DMS79 (cell line): ENCODE results near the gene GORASP1.

Source experiments
- DNase-seq: peaks from one replicate; lab custom pipeline; 2025; lab: John Stamatoyannopoulos, UW

Gene GORASP1

GRCh38 chr3:39107388-39108199 lies at the start of gene GORASP1, which contains the start of gene TTC21A:
GORASP1 (minus strand) TSS chr3:39107627; CDS start chr3:39107541, 86 bp downstream.
TTC21A (plus strand) TSS chr3:39107680; CDS start chr3:39107838, 158 bp downstream.
- DNase-seq = peak; percentile 39

- DNase-seq = no peak
These were observed 49.0 kb upstream of the GORASP1 start for GRCh38 chr3:39156421-39156820.

- no peak for DNase-seq
These were observed 47.0 kb upstream of the GORASP1 start for GRCh38 chr3:39154280-39155021.

- DNase-seq = no peak
These were observed 46.5 kb upstream of the GORASP1 start for GRCh38 chr3:39153977-39154279.

- DNase-seq = peak; percentile 10
These were observed 43.6 kb upstream of the GORASP1 start for GRCh38 chr3:39150803-39151631.

- DNase-seq = no peak
These were observed 42.8 kb upstream of the GORASP1 start for GRCh38 chr3:39150148-39150802.

- DNase-seq = no peak
These were observed 42.2 kb upstream of the GORASP1 start for GRCh38 chr3:39149498-39150147.

- no peak for DNase-seq
These were observed 41.6 kb upstream of the GORASP1 start for GRCh38 chr3:39149059-39149455.

- DNase-seq = no peak
These were observed 41.1 kb upstream of the GORASP1 start for GRCh38 chr3:39148435-39149058.

- DNase-seq = no peak
These were observed 40.4 kb upstream of the GORASP1 start for GRCh38 chr3:39147711-39148434.

GRCh38 chr3:39146611-39147591 lies 39.5 kb upstream of the GORASP1 start:
- no peak for DNase-seq

- DNase-seq = no peak
These were observed 38.7 kb upstream of the GORASP1 start for GRCh38 chr3:39146083-39146501.

GRCh38 chr3:39144748-39145380 lies 37.4 kb upstream of the GORASP1 start:
- no peak for DNase-seq

GRCh38 chr3:39144095-39144747 lies 36.8 kb upstream of the GORASP1 start:
- DNase-seq = peak; percentile 65

GRCh38 chr3:39143051-39143885 lies 35.8 kb upstream of the GORASP1 start:
- no peak for DNase-seq

- DNase-seq = no peak
These were observed 34.6 kb upstream of the GORASP1 start for GRCh38 chr3:39142067-39142466.
